ENCODE data around the gene ZNF581. TPM values are rescaled to one million over a fixed set of nuclear protein-coding genes. Genes with fewer than 3 reads are reported as not detected.

The ZNF581 gene
- total RNA-seq, 1 experiment from 2014 or later: 37.5 TPM

- BruUV-seq (replicated peaks): no TSS peak
- no peak overlapping the region for H3K4me3 ChIP-seq (ENCODE audit: low read length)
- DNase-seq (no peak), ATAC-seq (no peak)
- H3F3A ChIP-seq (ENCODE audit: low read length, unreplicated experiment): no peaks in the 10 kb centered on the region
- H3K79me2 ChIP-seq (ENCODE audit: low read length): no peaks in the 10 kb centered on the region
- no peaks in the 10 kb centered on the region for H3K9me3 ChIP-seq (ENCODE audit: low read length)
- no peak overlapping the region for H3K4me2 ChIP-seq (ENCODE audit: low read length)
- ChIA-PET CTCF (no interaction called here), POLR2A (ENCODE audit: unreplicated experiment) (no interaction called here)
- H3K36me3 ChIP-seq (ENCODE audit: low read depth, low read length): peaks cover 38% of the 10 kb centered on the region
- H2AFZ ChIP-seq (ENCODE audit: low read length): no peak overlapping the region
- intact Hi-C loops (cut with micrococcal nuclease): no loop called here
- no peaks in the 10 kb centered on the region for H3K4me1 ChIP-seq (ENCODE audit: insufficient read depth, low read length)
- H4K20me1 ChIP-seq (ENCODE audit: low read length): no peaks in the 10 kb centered on the region
- no peak overlapping the region for H3K27ac ChIP-seq (ENCODE audit: low read length)
- H3K9me2 ChIP-seq (replicated peaks; ENCODE audit: low read length): no peaks in the 10 kb centered on the region
- no peak for TF ChIP-seq EZH2 (IDR thresholded peaks at IDR 0.05; ENCODE audit: low read length, unreplicated experiment)
- TF ChIP-seq CTCF (conservative IDR thresholded peaks at IDR 0.05; ENCODE audit: low read depth, low read length): no peak
- no peak for TF ChIP-seq EZH2phosphoT487 (IDR thresholded peaks at IDR 0.05; ENCODE audit: borderline replicate concordance, low read length)
- H3K9ac ChIP-seq (ENCODE audit: low read length): no peak overlapping the region
- H3K27me3 ChIP-seq (ENCODE audit: low read length): no peaks in the 10 kb centered on the region
Measured at GRCh38 chr19:55693336-55693974, 50.0 kb downstream of the ZNF581 start.

GRCh38 chr19:55694241-55694655 is 50.8 kb downstream of the ZNF581 start:
- no peaks in the 10 kb centered on the region for H3K9me2 ChIP-seq (replicated peaks; ENCODE audit: low read length)
- no peaks in the 10 kb centered on the region for H3F3A ChIP-seq (ENCODE audit: low read length, unreplicated experiment)
- no peak overlapping the region for H3K27ac ChIP-seq (ENCODE audit: low read length)
- no peaks in the 10 kb centered on the region for H4K20me1 ChIP-seq (ENCODE audit: low read length)
- no peak overlapping the region for H3K9ac ChIP-seq (ENCODE audit: low read length)
- no peaks in the 10 kb centered on the region for H3K79me2 ChIP-seq (ENCODE audit: low read length)
- H2AFZ ChIP-seq (ENCODE audit: low read length): no peak overlapping the region
- no peak overlapping the region for H3K4me3 ChIP-seq (ENCODE audit: low read length)
- H3K4me1 ChIP-seq (ENCODE audit: insufficient read depth, low read length): no peaks in the 10 kb centered on the region
- CTCF ChIA-PET: no interaction called here
- peaks cover 38% of the 10 kb centered on the region for H3K36me3 ChIP-seq (ENCODE audit: low read depth, low read length)
- H3K4me2 ChIP-seq (ENCODE audit: low read length): no peak overlapping the region
- TF ChIP-seq EZH2 (IDR thresholded peaks at IDR 0.05; ENCODE audit: low read length, unreplicated experiment): no peak
- no peak for TF ChIP-seq CTCF (conservative IDR thresholded peaks at IDR 0.05; ENCODE audit: low read depth, low read length)
- TF ChIP-seq EZH2phosphoT487 (IDR thresholded peaks at IDR 0.05; ENCODE audit: borderline replicate concordance, low read length): no peak
- no peak for DNase-seq
- no peak for ATAC-seq
- POLR2A ChIA-PET (ENCODE audit: unreplicated experiment): no interaction called here
- no peaks in the 10 kb centered on the region for H3K27me3 ChIP-seq (ENCODE audit: low read length)
- H3K9me3 ChIP-seq (ENCODE audit: low read length): no peaks in the 10 kb centered on the region
- intact Hi-C loops (cut with micrococcal nuclease): no loop called here
- no TSS peak for BruUV-seq (replicated peaks)

GRCh38 chr19:55694656-55695491 is 51.4 kb downstream of the ZNF581 start:
- H3K9me3 ChIP-seq (ENCODE audit: low read length): no peaks in the 10 kb centered on the region
- ATAC-seq (no peak), DNase-seq (no peak)
- TF ChIP-seq EZH2phosphoT487 (IDR thresholded peaks at IDR 0.05; ENCODE audit: borderline replicate concordance, low read length) (no peak), EZH2 (IDR thresholded peaks at IDR 0.05; ENCODE audit: low read length, unreplicated experiment) (no peak), CTCF (conservative IDR thresholded peaks at IDR 0.05; ENCODE audit: low read depth, low read length) (no peak)
- intact Hi-C loops (cut with micrococcal nuclease): no loop called here
- H3K9ac ChIP-seq (ENCODE audit: low read length): no peak overlapping the region
- peaks cover 34% of the 10 kb centered on the region for H3K36me3 ChIP-seq (ENCODE audit: low read depth, low read length)
- no peaks in the 10 kb centered on the region for H3F3A ChIP-seq (ENCODE audit: low read length, unreplicated experiment)
- H3K27ac ChIP-seq (ENCODE audit: low read length): no peak overlapping the region
- no peaks in the 10 kb centered on the region for H3K9me2 ChIP-seq (replicated peaks; ENCODE audit: low read length)
- H3K4me1 ChIP-seq (ENCODE audit: insufficient read depth, low read length): no peaks in the 10 kb centered on the region
- H4K20me1 ChIP-seq (ENCODE audit: low read length): no peaks in the 10 kb centered on the region
- no peak overlapping the region for H3K4me2 ChIP-seq (ENCODE audit: low read length)
- H2AFZ ChIP-seq (ENCODE audit: low read length): no peak overlapping the region
- H3K79me2 ChIP-seq (ENCODE audit: low read length): no peaks in the 10 kb centered on the region
- no TSS peak for BruUV-seq (replicated peaks)
- CTCF ChIA-PET: no interaction called here
- no peak overlapping the region for H3K4me3 ChIP-seq (ENCODE audit: low read length)
- no peaks in the 10 kb centered on the region for H3K27me3 ChIP-seq (ENCODE audit: low read length)
- POLR2A ChIA-PET (ENCODE audit: unreplicated experiment): no interaction called here
